Stimulated activated CD4-positive, alpha-beta T cell treated with anti-CD3 and anti-CD28 coated beads, Interleukin-12 subunit alpha, Interleukin-12 subunit beta, amount 100 ng/mL, for 48 hours (primary cell): ENCODE results near the gene EFS.

Experiments used
- DNase-seq, 3 donors: peaks; one replicate each; pipeline ENCODE4 v3.0.0-alpha.2; 2020; ENCODE audit warnings: low read depth in 2 of 3, low spot score in 1 of 3

Gene EFS

GRCh38 chr14:23306412-23307145 lies 58.4 kb downstream of the EFS start, which contains the start of gene BCL2L2:
BCL2L2 (plus strand) TSS chr14:23306833; CDS start chr14:23307768, 935 bp downstream.
- DNase-seq, result no peak
